ENCODE measurements around the gene IGF1R.

The IGF1R gene

DNA sequence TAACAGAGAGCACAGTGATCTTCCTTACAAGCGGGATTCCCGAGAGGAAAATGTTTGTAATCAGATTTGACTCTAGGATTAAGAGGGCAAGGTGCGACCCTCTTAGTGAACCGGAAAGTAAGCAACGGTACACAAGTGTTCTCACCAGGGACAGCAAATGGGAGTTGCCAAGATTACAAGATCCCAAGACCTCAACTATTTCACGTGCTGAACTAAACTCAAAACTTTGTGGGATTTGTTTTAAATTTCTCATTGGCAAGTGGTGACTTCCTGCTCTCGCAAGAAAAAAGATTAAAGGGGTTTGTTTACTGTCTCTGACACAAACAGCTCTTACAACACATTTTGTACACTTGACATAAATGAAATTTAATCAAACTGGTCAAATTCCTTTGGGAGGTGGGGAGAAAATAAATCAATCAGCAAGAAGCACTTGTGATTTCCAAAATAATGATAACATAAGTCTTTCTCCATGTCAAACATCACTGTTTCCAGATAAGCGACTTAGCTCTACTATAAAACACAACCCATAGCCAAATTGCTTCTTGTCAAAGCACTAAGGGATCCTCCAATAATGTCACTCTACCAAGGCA lies 361.5 kb downstream of the IGF1R start:
- DNase-seq: no peak

DNA sequence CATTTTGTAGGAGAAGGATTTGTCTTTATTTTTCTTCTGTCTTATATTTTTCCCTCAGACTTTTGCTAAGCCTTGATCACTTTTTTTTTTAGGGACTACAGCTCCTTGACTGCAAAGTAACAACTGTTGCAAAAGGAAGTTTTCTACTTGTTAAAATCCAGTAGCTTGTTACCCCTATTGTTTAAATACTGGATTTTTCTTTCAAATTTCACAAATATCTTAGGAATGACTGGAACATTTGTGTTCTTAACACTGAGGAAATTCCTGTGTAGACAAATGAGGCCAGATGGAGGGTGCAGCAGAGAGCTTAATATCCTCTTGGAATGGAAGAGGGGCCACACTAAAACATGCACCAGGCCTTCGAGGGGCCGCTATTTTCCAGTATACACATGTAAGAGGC lies 362.4 kb downstream of the IGF1R start:
- peak; percentile 59 for DNase-seq
